SJCRH30 (cell line): ENCODE results near the gene TOX2. TPM values are rescaled to one million over a fixed set of nuclear protein-coding genes. Genes with fewer than 3 reads are reported as not detected.

Experiments
- DNase-seq, 2 experiments: peaks; one replicate each; pipeline ENCODE4 v3.0.0-alpha.2; 2015 to 2020
- H3K27ac ChIP-seq: fragments of 250-450 bp; sonication (Bioruptor Pico); 2 replicates; pipeline ENCODE4 v1.5.1; 2020; ENCODE audit warnings: mild to moderate bottlenecking, moderate library complexity
- H3K27me3 ChIP-seq: fragments of 250-450 bp; sonication (Bioruptor Pico); 2 replicates; pipeline ENCODE4 v1.5.1; 2020; ENCODE audit warnings: mild to moderate bottlenecking, moderate library complexity
- H3K36me3 ChIP-seq: fragments of 250-450 bp; sonication (Bioruptor Pico); 2 replicates; pipeline ENCODE4 v1.5.1; 2020; ENCODE audit warnings: mild to moderate bottlenecking, moderate library complexity
- H3K4me1 ChIP-seq: fragments of 250-450 bp; sonication (Bioruptor Pico); 2 replicates; pipeline ENCODE4 v1.5.1; 2020; ENCODE audit warnings: mild to moderate bottlenecking, moderate library complexity
- H3K4me3 ChIP-seq: fragments of 250-450 bp; sonication (Bioruptor Pico); 2 replicates; pipeline ENCODE4 v1.5.1; 2020; ENCODE audit warnings: mild to moderate bottlenecking, moderate library complexity
- H3K9me3 ChIP-seq: fragments of 250-450 bp; sonication (Bioruptor Pico); replicated peaks from 2 replicates; pipeline ENCODE4 v1.5.1; 2020; ENCODE audit warnings: mild to moderate bottlenecking, moderate library complexity
- total RNA-seq: library from RNA; depleted of rRNA; stranded (reverse); fragments of >200 nt; shearing (Covaris generic); gene quantifications from 2 replicates; pipeline ENCODE4 v1.2.3, GENCODE V29; 2014

TOX2 gene
- total RNA-seq, 1 experiment from 2014 or later = 10.1 TPM

- Histone ChIP-seq H3K4me3 (no peak overlapping the region), H3K4me1 (peaks cover 18% of the 10 kb centered on the region)
Measured at GRCh38 chr20:43991982-43992381, 77.3 kb downstream of the TOX2 start.

GRCh38 chr20:43992885-43993284, 78.2 kb downstream of the TOX2 start:
- peaks cover 13% of the 10 kb centered on the region for H3K4me1 ChIP-seq
- no peak overlapping the region for H3K27ac ChIP-seq
- H3K36me3 ChIP-seq = no peaks in the 10 kb centered on the region
- no peaks in the 10 kb centered on the region for H3K27me3 ChIP-seq
- no peaks in the 10 kb centered on the region for H3K9me3 ChIP-seq
- no peak for DNase-seq
- H3K4me3 ChIP-seq = no peak overlapping the region

More at GRCh38 chr20:43991982-43992381, 77.3 kb downstream of the TOX2 start:
- H3K9me3 ChIP-seq = no peaks in the 10 kb centered on the region
- DNase-seq = no peak
- no peaks in the 10 kb centered on the region for H3K27me3 ChIP-seq
- no peak overlapping the region for H3K27ac ChIP-seq
- H3K36me3 ChIP-seq = no peaks in the 10 kb centered on the region

- DNase-seq = no peak
- no peaks in the 10 kb centered on the region for H3K9me3 ChIP-seq
- no peaks in the 10 kb centered on the region for H3K27me3 ChIP-seq
- H3K27ac ChIP-seq = no peak overlapping the region
- H3K4me1 ChIP-seq = peaks cover 6% of the 10 kb centered on the region
- no peak overlapping the region for H3K4me3 ChIP-seq
- no peaks in the 10 kb centered on the region for H3K36me3 ChIP-seq
Measured at GRCh38 chr20:43993560-43993959, 78.9 kb downstream of the TOX2 start.

- no peaks in the 10 kb centered on the region for H3K9me3 ChIP-seq
- H3K27ac ChIP-seq = no peak overlapping the region
- no peaks in the 10 kb centered on the region; the same call in 1 of the 2 replicates for H3K36me3 ChIP-seq
- no peaks in the 10 kb centered on the region for H3K27me3 ChIP-seq
- H3K4me3 ChIP-seq = no peak overlapping the region
- no peaks in the 10 kb centered on the region for H3K4me1 ChIP-seq
- DNase-seq = no peak
Measured at GRCh38 chr20:43994486-43995100, 79.9 kb downstream of the TOX2 start.

GRCh38 chr20:43995645-43996044, 81.0 kb downstream of the TOX2 start:
- H3K4me3 ChIP-seq = no peak overlapping the region
- no peaks in the 10 kb centered on the region; the same call in 1 of the 2 replicates for H3K36me3 ChIP-seq
- no peak for DNase-seq
- no peak overlapping the region for H3K27ac ChIP-seq
- H3K4me1 ChIP-seq = no peaks in the 10 kb centered on the region
- no peaks in the 10 kb centered on the region for H3K9me3 ChIP-seq
- no peaks in the 10 kb centered on the region for H3K27me3 ChIP-seq

GRCh38 chr20:43996240-43996930, 81.7 kb downstream of the TOX2 start:
- H3K27me3 ChIP-seq = no peaks in the 10 kb centered on the region
- H3K27ac ChIP-seq = no peak overlapping the region
- H3K36me3 ChIP-seq = no peaks in the 10 kb centered on the region; the same call in 1 of the 2 replicates
- DNase-seq = no peak
- H3K9me3 ChIP-seq = no peaks in the 10 kb centered on the region
- no peaks in the 10 kb centered on the region for H3K4me1 ChIP-seq
- no peak overlapping the region for H3K4me3 ChIP-seq

GRCh38 chr20:43999848-44000247, 85.2 kb downstream of the TOX2 start:
- H3K36me3 ChIP-seq = no peaks in the 10 kb centered on the region; the same call in 1 of the 2 replicates
- H3K4me3 ChIP-seq = no peak overlapping the region
- H3K4me1 ChIP-seq = no peaks in the 10 kb centered on the region
- H3K27ac ChIP-seq = no peak overlapping the region
- H3K27me3 ChIP-seq = no peaks in the 10 kb centered on the region
- DNase-seq = no peak
- H3K9me3 ChIP-seq = no peaks in the 10 kb centered on the region

- Histone ChIP-seq H3K9me3 (no peaks in the 10 kb centered on the region), H3K27ac (no peak overlapping the region)
- DNase-seq = no peak
Measured at GRCh38 chr20:44001667-44002596, 87.3 kb downstream of the TOX2 start.

GRCh38 chr20:44002861-44003260, 88.2 kb downstream of the TOX2 start:
- H3K4me1 ChIP-seq = no peaks in the 10 kb centered on the region
- no peaks in the 10 kb centered on the region; the same call in 1 of the 2 replicates for H3K36me3 ChIP-seq
- H3K27me3 ChIP-seq = no peaks in the 10 kb centered on the region
- H3K27ac ChIP-seq = no peak overlapping the region
- H3K9me3 ChIP-seq = no peaks in the 10 kb centered on the region
- no peak overlapping the region for H3K4me3 ChIP-seq
- no peak for DNase-seq

More at GRCh38 chr20:44001667-44002596, 87.3 kb downstream of the TOX2 start:
- no peaks in the 10 kb centered on the region for H3K27me3 ChIP-seq
- no peaks in the 10 kb centered on the region; the same call in 1 of the 2 replicates for H3K36me3 ChIP-seq
- no peak overlapping the region for H3K4me3 ChIP-seq
- no peaks in the 10 kb centered on the region for H3K4me1 ChIP-seq

- no peaks in the 10 kb centered on the region; the same call in 1 of the 2 replicates for H3K36me3 ChIP-seq
- no peak for DNase-seq
- H3K4me3 ChIP-seq = no peak overlapping the region
- H3K27ac ChIP-seq = no peak overlapping the region
- H3K27me3 ChIP-seq = no peaks in the 10 kb centered on the region
- no peaks in the 10 kb centered on the region for H3K4me1 ChIP-seq
- no peaks in the 10 kb centered on the region for H3K9me3 ChIP-seq
Measured at GRCh38 chr20:44003609-44004008, 89.0 kb downstream of the TOX2 start.

- Histone ChIP-seq H3K4me3 (no peak overlapping the region), H3K27me3 (no peaks in the 10 kb centered on the region), H3K36me3 (no peaks in the 10 kb centered on the region; the same call in 1 of the 2 replicates), H3K9me3 (no peaks in the 10 kb centered on the region), H3K4me1 (no peaks in the 10 kb centered on the region), H3K27ac (no peak overlapping the region)
- no peak for DNase-seq
Measured at GRCh38 chr20:44004306-44004915, 89.8 kb downstream of the TOX2 start.

- Histone ChIP-seq H3K27me3 (no peaks in the 10 kb centered on the region), H3K4me1 (no peaks in the 10 kb centered on the region), H3K9me3 (no peaks in the 10 kb centered on the region)
Measured at GRCh38 chr20:44005661-44006060, 91.0 kb downstream of the TOX2 start.

GRCh38 chr20:44006126-44006525, 91.5 kb downstream of the TOX2 start:
- no peaks in the 10 kb centered on the region for H3K27me3 ChIP-seq
- DNase-seq = no peak
- peaks cover 2% of the 10 kb centered on the region; the same call in 1 of the 2 replicates for H3K4me1 ChIP-seq

More at GRCh38 chr20:44005661-44006060, 91.0 kb downstream of the TOX2 start:
- no peak for DNase-seq
- H3K4me3 ChIP-seq = no peak overlapping the region
- H3K36me3 ChIP-seq = no peaks in the 10 kb centered on the region
- H3K27ac ChIP-seq = no peak overlapping the region

GRCh38 chr20:44006578-44006977, 91.9 kb downstream of the TOX2 start:
- Histone ChIP-seq H3K9me3 (no peaks in the 10 kb centered on the region), H3K36me3 (no peaks in the 10 kb centered on the region), H3K27me3 (no peaks in the 10 kb centered on the region), H3K4me1 (peaks cover 6% of the 10 kb centered on the region; the same call in 1 of the 2 replicates), H3K27ac (no peak overlapping the region), H3K4me3 (no peak overlapping the region)
- no peak for DNase-seq

More at GRCh38 chr20:44006126-44006525, 91.5 kb downstream of the TOX2 start:
- Histone ChIP-seq H3K27ac (no peak overlapping the region), H3K36me3 (no peaks in the 10 kb centered on the region), H3K4me3 (no peak overlapping the region), H3K9me3 (no peaks in the 10 kb centered on the region)
